Measurements from ENCODE around the gene PDP2.
A peak's percentile ranks its signal among the peaks of the same experiment; 100 is the strongest.
"Not testable (repeated sequence)": the region's sequence is repeated elsewhere in the genome, so short reads cannot be mapped to it uniquely, and the experiment has no call there.

Gene PDP2

GRCh38 chr16:66856801-66857200 is 23.5 kb upstream of the PDP2 start:
- Histone ChIP-seq H3K36me3 (ENCODE audit: insufficient read depth, low read length) (no peaks in the 10 kb centered on the region), H3K9me3 (replicated peaks; ENCODE audit: low read length) (no peaks in the 10 kb centered on the region), H3K4me3 (ENCODE audit: low read length) (no peak overlapping the region), H3K27me3 (ENCODE audit: control insufficient read depth, insufficient read depth, low read length) (peaks cover 18% of the 10 kb centered on the region), H3K9ac (ENCODE audit: low read depth, low read length) (no peak overlapping the region), H3K4me2 (ENCODE audit: low read length) (no peak overlapping the region), H3K4me1 (ENCODE audit: control insufficient read depth, insufficient read depth, low read length) (peaks cover 3% of the 10 kb centered on the region)

- no peaks in the 10 kb centered on the region for H3K36me3 ChIP-seq (ENCODE audit: insufficient read depth, low read length)
- no peak overlapping the region for H3K4me3 ChIP-seq (ENCODE audit: low read length)
- no peak overlapping the region for H3K9ac ChIP-seq (ENCODE audit: low read depth, low read length)
- H3K27me3 ChIP-seq (ENCODE audit: control insufficient read depth, insufficient read depth, low read length): peaks cover 17% of the 10 kb centered on the region
- no peak overlapping the region for H3K4me2 ChIP-seq (ENCODE audit: low read length)
- peaks cover 3% of the 10 kb centered on the region for H3K4me1 ChIP-seq (ENCODE audit: control insufficient read depth, insufficient read depth, low read length)
- no peaks in the 10 kb centered on the region for H3K9me3 ChIP-seq (replicated peaks; ENCODE audit: low read length)
Observed at GRCh38 chr16:66857437-66857836, 22.9 kb upstream of the PDP2 start.

- H3K9me3 ChIP-seq (replicated peaks; ENCODE audit: low read length): no peaks in the 10 kb centered on the region
- peaks cover 3% of the 10 kb centered on the region for H3K4me1 ChIP-seq (ENCODE audit: control insufficient read depth, insufficient read depth, low read length)
- peaks cover 8% of the 10 kb centered on the region for H3K27me3 ChIP-seq (ENCODE audit: control insufficient read depth, insufficient read depth, low read length)
- H3K36me3 ChIP-seq (ENCODE audit: insufficient read depth, low read length): no peaks in the 10 kb centered on the region
- no peak overlapping the region for H3K9ac ChIP-seq (ENCODE audit: low read depth, low read length)
- no peak overlapping the region for H3K4me2 ChIP-seq (ENCODE audit: low read length)
- H3K4me3 ChIP-seq (ENCODE audit: low read length): no peak overlapping the region
Observed at GRCh38 chr16:66858740-66859396, 21.4 kb upstream of the PDP2 start.

- Histone ChIP-seq H3K9ac (ENCODE audit: low read depth, low read length) (no peak overlapping the region), H3K4me3 (ENCODE audit: low read length) (no peak overlapping the region), H3K9me3 (replicated peaks; ENCODE audit: low read length) (no peaks in the 10 kb centered on the region), H3K36me3 (ENCODE audit: insufficient read depth, low read length) (no peaks in the 10 kb centered on the region), H3K27me3 (ENCODE audit: control insufficient read depth, insufficient read depth, low read length) (peaks cover 4% of the 10 kb centered on the region), H3K4me2 (ENCODE audit: low read length) (no peak overlapping the region), H3K4me1 (ENCODE audit: control insufficient read depth, insufficient read depth, low read length) (peaks cover 3% of the 10 kb centered on the region)
Observed at GRCh38 chr16:66859397-66860068, 20.8 kb upstream of the PDP2 start.

GRCh38 chr16:66862023-66862520 is 18.2 kb upstream of the PDP2 start:
- H3K9ac ChIP-seq (ENCODE audit: low read depth, low read length): no peak overlapping the region
- H3K27me3 ChIP-seq (ENCODE audit: control insufficient read depth, insufficient read depth, low read length): no peaks in the 10 kb centered on the region
- H3K9me3 ChIP-seq (replicated peaks; ENCODE audit: low read length): no peaks in the 10 kb centered on the region
- peaks cover 3% of the 10 kb centered on the region for H3K4me1 ChIP-seq (ENCODE audit: control insufficient read depth, insufficient read depth, low read length)
- H3K4me3 ChIP-seq (ENCODE audit: low read length): no peak overlapping the region
- no peaks in the 10 kb centered on the region for H3K36me3 ChIP-seq (ENCODE audit: insufficient read depth, low read length)
- H3K4me2 ChIP-seq (ENCODE audit: low read length): no peak overlapping the region

GRCh38 chr16:66863707-66864106 is 16.6 kb upstream of the PDP2 start:
- Histone ChIP-seq H3K4me3 (ENCODE audit: low read length) (no peak overlapping the region), H3K36me3 (ENCODE audit: insufficient read depth, low read length) (no peaks in the 10 kb centered on the region), H3K27me3 (ENCODE audit: control insufficient read depth, insufficient read depth, low read length) (no peaks in the 10 kb centered on the region), H3K4me2 (ENCODE audit: low read length) (no peak overlapping the region), H3K9me3 (replicated peaks; ENCODE audit: low read length) (no peaks in the 10 kb centered on the region), H3K9ac (ENCODE audit: low read depth, low read length) (no peak overlapping the region), H3K4me1 (ENCODE audit: control insufficient read depth, insufficient read depth, low read length) (peaks cover 6% of the 10 kb centered on the region)

GRCh38 chr16:66869424-66869823 is 10.9 kb upstream of the PDP2 start:
- Histone ChIP-seq H3K9me3 (replicated peaks; ENCODE audit: low read length) (no peaks in the 10 kb centered on the region), H3K4me3 (ENCODE audit: low read length) (no peak overlapping the region), H3K9ac (ENCODE audit: low read depth, low read length) (no peak overlapping the region), H3K4me1 (ENCODE audit: control insufficient read depth, insufficient read depth, low read length) (peaks cover 15% of the 10 kb centered on the region), H3K27me3 (ENCODE audit: control insufficient read depth, insufficient read depth, low read length) (no peaks in the 10 kb centered on the region), H3K36me3 (ENCODE audit: insufficient read depth, low read length) (no peaks in the 10 kb centered on the region), H3K4me2 (ENCODE audit: low read length) (no peak overlapping the region)

GRCh38 chr16:66871363-66871762 is 9.0 kb upstream of the PDP2 start:
- H3K27me3 ChIP-seq (ENCODE audit: control insufficient read depth, insufficient read depth, low read length); H3K9me3 ChIP-seq (replicated peaks; ENCODE audit: low read length); H3K36me3 ChIP-seq (ENCODE audit: insufficient read depth, low read length); H3K9ac ChIP-seq (ENCODE audit: low read depth, low read length); H3K4me2 ChIP-seq (ENCODE audit: low read length); H3K4me3 ChIP-seq (ENCODE audit: low read length): not testable (repeated sequence)
- peaks cover 28% of the 10 kb centered on the region for H3K4me1 ChIP-seq (ENCODE audit: control insufficient read depth, insufficient read depth, low read length)

- no peak overlapping the region for H3K9ac ChIP-seq (ENCODE audit: low read depth, low read length)
- H3K9me3 ChIP-seq (replicated peaks; ENCODE audit: low read length): no peaks in the 10 kb centered on the region
- H3K4me2 ChIP-seq (ENCODE audit: low read length): no peak overlapping the region
- H3K27me3 ChIP-seq (ENCODE audit: control insufficient read depth, insufficient read depth, low read length): no peaks in the 10 kb centered on the region
- no peak overlapping the region for H3K4me3 ChIP-seq (ENCODE audit: low read length)
- H3K36me3 ChIP-seq (ENCODE audit: insufficient read depth, low read length): no peaks in the 10 kb centered on the region
- H3K4me1 ChIP-seq (ENCODE audit: control insufficient read depth, insufficient read depth, low read length): peaks cover 28% of the 10 kb centered on the region
Observed at GRCh38 chr16:66871840-66872239, 8.5 kb upstream of the PDP2 start.

GRCh38 chr16:66872559-66872942 is 7.8 kb upstream of the PDP2 start:
- H3K27me3 ChIP-seq (ENCODE audit: control insufficient read depth, insufficient read depth, low read length): no peaks in the 10 kb centered on the region
- H3K9me3 ChIP-seq (replicated peaks; ENCODE audit: low read length): no peaks in the 10 kb centered on the region
- H3K36me3 ChIP-seq (ENCODE audit: insufficient read depth, low read length): no peaks in the 10 kb centered on the region
- H3K9ac ChIP-seq (ENCODE audit: low read depth, low read length): peak overlapping the region; percentile 54
- peaks cover 28% of the 10 kb centered on the region for H3K4me1 ChIP-seq (ENCODE audit: control insufficient read depth, insufficient read depth, low read length)
- H3K4me2 ChIP-seq (ENCODE audit: low read length): peak overlapping the region; percentile 93
- H3K4me3 ChIP-seq (ENCODE audit: low read length): peak overlapping the region; percentile 71

- Histone ChIP-seq H3K9ac (ENCODE audit: low read depth, low read length) (peak overlapping the region; percentile 54), H3K4me1 (ENCODE audit: control insufficient read depth, insufficient read depth, low read length) (peaks cover 30% of the 10 kb centered on the region), H3K4me3 (ENCODE audit: low read length) (peak overlapping the region; percentile 71), H3K27me3 (ENCODE audit: control insufficient read depth, insufficient read depth, low read length) (no peaks in the 10 kb centered on the region), H3K4me2 (ENCODE audit: low read length) (peak overlapping the region; percentile 93), H3K9me3 (replicated peaks; ENCODE audit: low read length) (no peaks in the 10 kb centered on the region), H3K36me3 (ENCODE audit: insufficient read depth, low read length) (no peaks in the 10 kb centered on the region)
Observed at GRCh38 chr16:66872943-66873684, 7.2 kb upstream of the PDP2 start.
